Loucy (cell line): ENCODE measurements around the gene HOXA5.

ENCODE experiments used
- CTCF ChIP-seq: fragments of 200-600 bp; sonication (generic); conservative IDR thresholded peaks from 2 replicates; pipeline ENCODE4 v1.5.1; 2014; ENCODE audit warnings: mild to moderate bottlenecking, antibody characterized with exemption, low read length
- EZH2phosphoT487 ChIP-seq: fragments of 200-600 bp; IDR thresholded peaks from 2 replicates; pipeline ENCODE4 v1.6.1; 2018; ENCODE audit warnings: antibody characterized with exemption, mild to moderate bottlenecking, moderate library complexity, borderline replicate concordance

- TF ChIP-seq CTCF = no peak
- no peak for TF ChIP-seq EZH2phosphoT487
Measured at GRCh38 chr7:27093184-27093895, 50.1 kb downstream of the HOXA5 start.
